ENCODE measurements around the gene IFITM1.

DNA sequence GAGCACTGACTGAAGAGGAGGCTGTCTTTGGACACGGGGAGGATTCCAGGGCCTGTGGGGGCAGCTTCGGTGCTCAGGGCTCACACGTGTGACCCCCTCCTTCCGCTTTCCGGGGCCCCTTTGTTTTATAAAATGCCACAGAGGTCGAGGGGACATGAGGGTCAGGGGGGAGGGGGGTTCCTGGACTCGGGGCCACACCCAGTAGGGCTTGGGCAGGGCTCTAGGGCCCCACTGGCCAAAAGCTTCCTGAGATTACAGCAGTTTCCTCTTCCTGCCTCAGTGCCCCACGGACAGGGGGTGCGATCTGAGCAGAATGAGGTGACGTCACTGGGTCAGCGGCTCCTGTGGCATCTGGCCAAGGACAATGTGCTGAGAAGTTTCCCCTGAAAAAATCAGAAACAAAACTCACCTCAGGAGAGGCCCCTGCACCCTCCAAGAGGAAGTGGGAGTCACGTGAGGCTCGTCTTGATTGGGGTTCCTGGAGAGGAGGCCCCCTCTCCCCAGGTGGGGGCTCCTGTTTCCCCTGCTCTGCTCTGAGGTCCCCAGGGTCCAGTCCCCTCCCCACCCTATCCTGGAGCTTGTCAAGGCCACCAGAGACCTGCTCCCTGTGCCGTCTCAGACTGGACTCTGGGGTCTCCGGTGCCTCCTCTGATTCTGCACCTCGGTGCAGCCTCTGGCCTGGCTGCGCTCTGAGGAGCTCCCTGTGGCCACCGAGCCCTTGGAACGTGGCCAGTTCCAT is 13.2 kb downstream of the IFITM1 start:
- TF ChIP-seq, protein P1, sequence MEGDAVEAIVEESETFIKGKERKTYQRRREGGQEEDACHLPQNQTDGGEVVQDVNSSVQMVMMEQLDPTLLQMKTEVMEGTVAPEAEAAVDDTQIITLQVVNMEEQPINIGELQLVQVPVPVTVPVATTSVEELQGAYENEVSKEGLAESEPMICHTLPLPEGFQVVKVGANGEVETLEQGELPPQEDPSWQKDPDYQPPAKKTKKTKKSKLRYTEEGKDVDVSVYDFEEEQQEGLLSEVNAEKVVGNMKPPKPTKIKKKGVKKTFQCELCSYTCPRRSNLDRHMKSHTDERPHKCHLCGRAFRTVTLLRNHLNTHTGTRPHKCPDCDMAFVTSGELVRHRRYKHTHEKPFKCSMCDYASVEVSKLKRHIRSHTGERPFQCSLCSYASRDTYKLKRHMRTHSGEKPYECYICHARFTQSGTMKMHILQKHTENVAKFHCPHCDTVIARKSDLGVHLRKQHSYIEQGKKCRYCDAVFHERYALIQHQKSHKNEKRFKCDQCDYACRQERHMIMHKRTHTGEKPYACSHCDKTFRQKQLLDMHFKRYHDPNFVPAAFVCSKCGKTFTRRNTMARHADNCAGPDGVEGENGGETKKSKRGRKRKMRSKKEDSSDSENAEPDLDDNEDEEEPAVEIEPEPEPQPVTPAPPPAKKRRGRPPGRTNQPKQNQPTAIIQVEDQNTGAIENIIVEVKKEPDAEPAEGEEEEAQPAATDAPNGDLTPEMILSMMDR (IDR thresholded peaks at IDR 0.05), result no peak
- no peak for TF ChIP-seq EZH2 (IDR thresholded peaks at IDR 0.05)
